ENCODE results near the gene SNRNP70. TPM values are rescaled to one million over a fixed set of nuclear protein-coding genes. Genes with fewer than 3 reads are reported as not detected.
A peak's percentile ranks its signal among the peaks of the same experiment; 100 is the strongest.

Gene SNRNP70
- total and polyA plus RNA-seq, 2 of the 13 experiments (the other 11 are each of a cell fraction or from before 2014, with no cell fraction given): 150 to 210 TPM

- peak; percentile 100 for TF ChIP-seq BATF2 (CRISPR knock-in tag; IDR thresholded peaks at IDR 0.05)
- peak; percentile 82 for TF ChIP-seq ATF2 (CRISPR knock-in tag; IDR thresholded peaks at IDR 0.05)
- TF ChIP-seq SNAPC4 (CRISPR knock-in tag; IDR thresholded peaks at IDR 0.05): peak; percentile 73; the same call in 1 of the 2 replicates
- peak; percentile 88 for TF ChIP-seq MED1 (CRISPR knock-in tag; IDR thresholded peaks at IDR 0.05)
- TF ChIP-seq CREBL2 (CRISPR knock-in tag; IDR thresholded peaks at IDR 0.05; ENCODE audit: borderline replicate concordance): peak; percentile 100
- TF ChIP-seq ZNF414 (CRISPR knock-in tag; IDR thresholded peaks at IDR 0.05): peak; percentile 63; the same call in 1 of the 2 replicates
- peak; percentile 100 for TF ChIP-seq CSRNP1 (CRISPR knock-in tag; IDR thresholded peaks at IDR 0.05)
- peak; percentile 95 for TF ChIP-seq TARDBP (CRISPR knock-in tag; IDR thresholded peaks at IDR 0.05)
- 0 out of 2 replicates have a peak, but pooled peaks have one; percentile 83 for TF ChIP-seq AFF4 (CRISPR knock-in tag; IDR thresholded peaks at IDR 0.05)
- peak; percentile 94 for TF ChIP-seq HOXA3 (CRISPR knock-in tag; IDR thresholded peaks at IDR 0.05)
- no peak for TF ChIP-seq HNRNPH1 (optimal IDR thresholded peaks at IDR 0.05; ENCODE audit: low read depth, low read length)
- peak; percentile 77; the same call in 1 of the 2 replicates for TF ChIP-seq GATAD1 (CRISPR knock-in tag; IDR thresholded peaks at IDR 0.05)
- TF ChIP-seq ZFP41 (CRISPR knock-in tag; IDR thresholded peaks at IDR 0.05; ENCODE audit: borderline replicate concordance): peak; percentile 99
These were observed 42.7 kb downstream of the SNRNP70 start (continued) for GRCh38 chr19:49127674-49128544.
